SK-N-MC (cell line): ENCODE data around the gene MAP6.

Experiments used
- EZH2 ChIP-seq: fragments of 200-600 bp; sonication (generic); IDR thresholded peaks from one replicate; pipeline ENCODE4 v1.6.1; 2017; ENCODE audit warnings: antibody characterized with exemption
- POLR2AphosphoS5 ChIP-seq: IDR thresholded peaks from 2 replicates; pipeline ENCODE4 v1.6.1; 2012; ENCODE audit warnings: mild to moderate bottlenecking, low read depth, low read length, borderline replicate concordance

DNA sequence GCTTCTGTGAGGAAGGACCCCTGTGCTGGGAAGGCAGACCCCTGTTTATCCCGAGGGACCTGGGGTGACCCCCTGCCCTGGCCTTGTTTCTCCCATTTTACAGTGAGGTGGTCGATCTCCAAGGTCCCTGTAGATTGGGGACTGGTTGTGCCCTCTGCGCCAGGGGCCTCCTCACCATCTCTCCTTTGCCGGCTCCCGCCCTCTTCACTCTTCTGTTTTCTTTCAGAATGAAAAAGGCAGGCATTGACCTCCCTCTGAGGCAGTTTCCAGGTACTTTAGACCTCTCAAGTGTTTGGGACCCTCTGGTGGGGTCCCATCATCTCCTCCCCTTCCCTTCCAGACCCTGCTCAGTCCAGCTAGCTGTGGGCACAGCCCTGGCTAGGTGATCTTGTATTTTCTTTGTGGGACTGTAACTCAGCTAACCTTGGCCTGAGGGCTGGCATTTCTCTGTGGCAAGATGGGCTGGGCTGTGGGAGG lies 105.3 kb downstream of the MAP6 start:
- TF ChIP-seq EZH2 (no peak), POLR2AphosphoS5 (no peak)
